ENCODE measurements around the gene HAGHL. TPM values are rescaled to one million over a fixed set of nuclear protein-coding genes. Genes with fewer than 3 reads are reported as not detected.

HAGHL gene, protein sequence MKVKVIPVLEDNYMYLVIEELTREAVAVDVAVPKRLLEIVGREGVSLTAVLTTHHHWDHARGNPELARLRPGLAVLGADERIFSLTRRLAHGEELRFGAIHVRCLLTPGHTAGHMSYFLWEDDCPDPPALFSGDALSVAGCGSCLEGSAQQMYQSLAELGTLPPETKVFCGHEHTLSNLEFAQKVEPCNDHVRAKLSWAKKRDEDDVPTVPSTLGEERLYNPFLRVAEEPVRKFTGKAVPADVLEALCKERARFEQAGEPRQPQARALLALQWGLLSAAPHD
- total RNA-seq = 28.6 and 44.1 TPM in 2 replicates

DNA sequence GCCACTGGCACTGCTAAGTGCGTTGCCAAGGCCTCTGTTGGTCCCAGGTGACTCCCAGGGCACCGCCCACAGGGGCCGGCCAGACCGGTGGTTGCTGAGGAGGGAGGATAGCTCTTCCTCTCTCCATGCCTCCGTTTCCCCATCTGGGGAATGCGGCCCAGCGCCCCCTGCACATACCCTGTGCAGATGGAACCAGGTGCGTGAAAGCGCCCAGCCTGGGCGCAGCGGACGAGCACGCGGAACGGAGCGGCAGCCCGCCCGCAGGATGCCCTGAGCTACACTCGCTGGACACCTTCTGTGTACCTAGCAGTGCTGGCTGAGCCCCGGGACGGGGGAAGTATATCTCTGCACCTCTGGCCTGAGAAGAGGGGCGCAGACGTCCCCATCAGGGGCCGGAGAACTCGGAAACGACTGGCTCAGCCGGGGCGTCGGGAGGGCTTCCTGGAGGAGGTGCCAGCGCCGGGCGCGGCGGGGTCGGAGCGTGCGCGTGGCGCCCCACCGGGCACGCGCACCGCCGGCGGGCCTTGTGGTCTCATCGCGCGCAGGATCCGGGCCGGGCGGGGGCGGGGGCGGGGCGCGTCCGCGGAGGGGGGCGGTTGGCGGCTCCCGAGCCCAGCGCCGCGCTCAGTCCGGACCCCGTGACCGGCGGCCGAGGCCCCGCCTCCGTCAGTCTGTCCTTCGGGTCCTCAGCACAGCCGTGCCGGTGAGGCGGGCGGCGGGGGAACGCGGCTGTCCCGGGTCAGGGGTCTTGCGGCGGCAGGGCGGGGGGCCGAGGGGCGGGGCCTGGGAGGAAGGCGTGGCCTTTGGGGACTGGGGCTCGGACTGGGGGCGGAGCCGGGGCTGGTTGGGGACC lies at the start of gene HAGHL, which contains the start of gene CCDC78:
Gene HAGHL, plus strand, starts transcription at position 669 of the 853 bp plus-strand sequence. CDS start 404 bp downstream, outside the sequence.
Gene CCDC78, minus strand, starts transcription at position 6 of the 853 bp plus-strand sequence. CDS start 76 bp downstream, outside the sequence.

DNA sequence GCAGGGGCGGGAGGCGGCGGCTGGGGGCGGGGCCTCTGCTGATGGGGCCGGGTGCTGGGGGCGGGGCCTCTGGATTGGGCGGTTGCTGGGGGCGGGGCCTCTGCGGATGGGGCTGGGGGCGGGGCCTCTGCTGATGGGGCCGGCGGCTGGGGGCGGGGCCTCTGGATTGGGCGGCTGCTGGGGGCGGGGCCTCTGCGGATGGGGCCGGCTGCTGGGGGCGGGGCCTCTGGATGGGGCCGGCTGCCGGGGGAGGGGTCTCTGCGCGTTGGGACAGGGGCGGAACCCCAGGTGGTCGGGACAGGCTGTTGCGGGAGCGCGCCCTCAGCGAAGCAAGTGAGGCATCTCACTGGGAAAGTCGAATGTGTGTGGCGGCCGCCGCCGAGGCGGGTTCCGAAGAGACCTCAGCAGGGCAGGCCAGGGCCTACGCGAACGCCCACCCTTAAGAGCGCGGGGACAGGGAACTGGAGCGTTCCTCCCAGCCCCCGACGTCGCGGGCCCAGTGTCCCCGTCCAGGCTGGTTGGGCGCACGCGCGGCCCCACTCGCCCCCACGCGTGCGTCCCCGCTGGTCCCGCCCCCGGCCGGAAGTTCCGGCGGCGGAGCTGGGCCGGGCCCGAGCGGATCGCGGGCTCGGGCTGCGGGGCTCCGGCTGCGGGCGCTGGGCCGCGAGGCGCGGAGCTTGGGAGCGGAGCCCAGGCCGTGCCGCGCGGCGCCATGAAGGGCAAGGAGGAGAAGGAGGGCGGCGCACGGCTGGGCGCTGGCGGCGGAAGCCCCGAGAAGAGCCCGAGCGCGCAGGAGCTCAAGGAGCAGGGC lies 46.9 kb upstream of the HAGHL start, which contains the start of gene STUB1:
Gene STUB1, plus strand, starts transcription at position 597 of the 811 bp plus-strand sequence. Its CDS starts 116 bp downstream, at position 713.

GRCh38 chr16:684071-684794 lies 42.7 kb upstream of the HAGHL start, which contains the start of gene JMJD8:
TSS of gene JMJD8 (minus strand) at chr16:684334. CDS start at chr16:684319, 15 bp downstream.

DNA sequence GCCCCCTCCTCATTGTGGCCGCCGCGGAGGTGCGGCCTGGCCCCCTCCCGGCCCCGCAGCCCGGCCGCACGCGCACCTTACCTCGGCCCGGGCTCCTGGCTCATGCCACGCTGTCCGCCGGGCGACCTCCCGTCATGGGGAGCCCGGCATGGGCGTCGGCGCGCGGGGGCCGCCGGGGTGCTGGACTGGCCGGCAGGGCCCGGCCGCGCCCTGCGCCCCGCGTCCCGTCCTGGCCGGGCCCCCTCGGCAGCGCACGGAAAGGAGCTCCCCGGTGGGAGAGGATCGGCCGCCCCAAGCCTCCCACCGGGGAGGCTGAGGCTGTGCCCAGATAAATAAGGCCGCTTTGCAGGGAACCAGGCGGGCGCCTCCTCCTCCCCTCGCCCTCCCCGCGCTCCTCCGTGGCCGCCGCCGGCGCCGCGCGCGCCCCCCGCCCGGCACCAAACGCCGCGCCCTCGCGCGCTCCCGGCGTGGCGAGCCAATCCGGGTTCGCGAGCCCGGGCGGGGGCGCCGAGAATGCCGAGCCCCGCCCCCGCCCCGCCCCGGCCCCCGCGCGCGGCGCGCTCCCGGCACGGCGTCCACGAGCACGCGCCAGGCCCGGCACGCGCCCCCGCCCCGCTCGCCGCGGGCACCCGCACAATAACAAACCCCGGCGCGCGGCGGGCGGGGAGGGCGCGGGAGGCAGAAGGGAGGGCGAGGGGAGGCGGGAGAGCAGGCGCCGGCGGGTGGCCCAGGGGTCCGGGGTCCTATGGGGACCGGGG lies 21.3 kb upstream of the HAGHL start, which contains the start of gene FBXL16:
Gene FBXL16, minus strand, starts transcription at position 371 of the 758 bp plus-strand sequence. CDS start 8,396 bp downstream, outside the sequence.

DNA sequence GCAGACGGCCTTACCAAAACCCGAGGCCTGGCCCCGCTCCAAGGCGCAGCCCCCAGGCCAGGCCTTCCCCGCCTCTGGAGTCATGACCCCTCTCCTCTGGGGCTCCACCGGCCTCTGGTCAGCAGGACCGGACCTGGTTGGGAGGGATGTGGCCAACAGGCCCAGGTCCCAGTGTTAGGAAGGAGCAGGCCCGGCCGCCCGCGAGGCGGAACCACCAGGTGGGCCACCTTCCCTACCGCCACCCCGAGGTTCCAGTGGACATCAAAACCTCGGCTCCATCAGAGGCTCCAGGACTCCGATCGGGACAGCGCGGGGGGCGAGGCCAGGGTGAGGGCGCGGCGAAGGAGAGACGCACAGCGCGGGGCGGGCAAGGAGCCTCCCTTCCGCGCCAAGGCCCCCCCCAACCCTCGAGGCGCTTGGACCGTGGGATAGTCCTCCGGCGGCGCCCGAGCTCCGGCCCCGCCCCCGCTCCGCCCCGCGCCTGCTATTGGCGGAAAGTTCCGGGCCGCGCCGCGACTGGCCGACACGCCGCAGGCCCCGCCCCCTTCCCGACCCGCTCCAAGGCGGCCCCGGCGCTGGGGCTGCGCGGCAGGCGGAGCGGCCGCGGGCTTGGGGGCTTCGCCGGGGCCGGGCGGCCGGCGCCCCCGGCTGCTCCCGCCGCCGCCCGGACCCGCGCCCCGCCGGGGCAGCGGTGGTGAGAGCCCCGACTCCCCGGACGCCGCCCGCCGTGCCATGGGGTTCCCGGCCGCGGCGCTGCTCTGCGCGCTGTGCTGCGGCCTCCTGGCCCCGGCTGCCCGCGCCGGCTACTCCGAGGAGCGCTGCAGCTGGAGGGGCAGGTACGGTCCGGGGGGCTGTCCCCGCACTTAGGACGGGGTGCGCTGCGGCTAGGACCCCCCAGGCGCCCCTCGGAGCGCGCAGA lies 12.1 kb upstream of the HAGHL start, which contains the start of gene METRN:
Gene METRN, plus strand, starts transcription at position 561 of the 919 bp plus-strand sequence. Its CDS starts 172 bp downstream, at position 733.

DNA sequence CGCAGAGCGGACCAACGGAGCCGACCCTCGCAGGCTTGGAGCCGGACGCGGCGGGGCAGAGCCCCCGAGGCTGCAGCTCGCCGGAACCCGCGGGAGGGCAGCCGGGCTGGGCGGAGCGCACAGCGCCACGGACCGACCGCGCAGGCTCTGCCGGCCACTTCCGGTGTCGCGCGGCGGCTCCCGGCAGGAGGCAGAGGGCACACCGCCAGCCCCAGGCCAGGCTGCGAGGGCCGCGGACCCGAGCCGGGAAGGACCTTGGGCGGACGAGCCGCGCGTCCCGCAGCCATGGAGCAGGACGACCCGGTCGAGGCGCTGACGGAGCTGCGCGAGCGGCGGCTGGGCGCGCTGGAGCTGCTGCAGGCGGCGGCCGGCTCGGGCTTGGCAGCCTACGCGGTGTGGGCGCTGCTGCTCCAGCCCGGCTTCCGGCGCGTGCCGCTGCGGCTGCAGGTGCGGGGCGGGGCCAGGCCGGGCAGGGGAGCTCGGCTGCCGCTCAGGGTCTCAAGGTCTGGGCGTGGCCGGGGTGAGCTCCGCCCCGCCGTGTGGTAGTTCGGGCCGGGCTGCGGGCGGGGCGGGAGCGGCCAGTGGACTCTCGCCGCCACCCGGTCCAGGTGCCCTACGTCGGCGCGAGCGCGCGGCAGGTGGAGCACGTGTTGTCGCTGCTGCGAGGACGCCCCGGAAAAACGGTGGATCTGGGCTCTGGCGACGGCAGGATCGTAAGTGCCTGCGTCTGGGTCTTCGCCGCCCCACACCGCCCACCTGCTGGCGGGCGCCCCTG lies 5.7 kb upstream of the HAGHL start, which contains the start of gene ANTKMT:
Gene ANTKMT, plus strand, starts transcription at position 157 of the 775 bp plus-strand sequence. Its CDS starts 129 bp downstream, at position 286.

DNA sequence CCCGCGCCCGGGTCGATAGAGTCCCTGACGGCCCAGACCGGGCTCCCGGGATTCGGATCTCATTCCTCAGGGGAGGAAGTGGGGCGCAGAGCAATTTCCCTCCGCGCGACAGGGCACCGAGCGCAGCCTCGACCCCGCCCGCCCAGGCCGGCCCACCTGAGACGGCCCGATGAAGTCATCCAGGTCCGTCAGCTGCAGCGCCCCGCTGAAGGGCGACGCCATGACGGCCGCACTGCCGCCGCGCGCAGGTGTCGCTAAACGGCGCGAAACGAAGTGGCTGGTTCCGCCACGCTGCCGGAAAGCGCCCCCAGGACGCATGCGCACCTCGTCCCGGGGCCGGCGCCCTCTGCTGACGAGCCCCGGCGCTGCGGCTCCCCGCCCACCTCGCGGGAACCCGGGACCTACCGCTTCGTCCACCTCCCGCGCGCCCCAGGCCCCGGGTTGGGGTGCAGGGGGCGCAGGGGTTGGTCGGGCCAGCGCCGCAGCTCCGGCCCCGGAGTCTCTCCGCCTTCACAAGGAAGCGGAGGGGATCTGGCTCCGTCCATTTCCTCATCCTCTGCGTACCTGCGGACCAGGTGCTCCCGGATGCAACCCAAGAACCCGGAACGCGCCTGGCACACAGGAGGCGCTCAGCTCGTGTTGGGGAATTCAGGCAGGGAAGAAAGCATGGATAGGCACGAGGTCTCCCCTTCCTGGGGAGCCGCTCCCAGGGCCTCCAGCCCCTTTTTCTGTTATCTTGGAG lies 14.0 kb downstream of the HAGHL start, which contains the start of gene CIAO3:
Gene CIAO3, minus strand, starts transcription at position 234 of the 742 bp plus-strand sequence. Its CDS starts 12 bp downstream, at position 222.

DNA sequence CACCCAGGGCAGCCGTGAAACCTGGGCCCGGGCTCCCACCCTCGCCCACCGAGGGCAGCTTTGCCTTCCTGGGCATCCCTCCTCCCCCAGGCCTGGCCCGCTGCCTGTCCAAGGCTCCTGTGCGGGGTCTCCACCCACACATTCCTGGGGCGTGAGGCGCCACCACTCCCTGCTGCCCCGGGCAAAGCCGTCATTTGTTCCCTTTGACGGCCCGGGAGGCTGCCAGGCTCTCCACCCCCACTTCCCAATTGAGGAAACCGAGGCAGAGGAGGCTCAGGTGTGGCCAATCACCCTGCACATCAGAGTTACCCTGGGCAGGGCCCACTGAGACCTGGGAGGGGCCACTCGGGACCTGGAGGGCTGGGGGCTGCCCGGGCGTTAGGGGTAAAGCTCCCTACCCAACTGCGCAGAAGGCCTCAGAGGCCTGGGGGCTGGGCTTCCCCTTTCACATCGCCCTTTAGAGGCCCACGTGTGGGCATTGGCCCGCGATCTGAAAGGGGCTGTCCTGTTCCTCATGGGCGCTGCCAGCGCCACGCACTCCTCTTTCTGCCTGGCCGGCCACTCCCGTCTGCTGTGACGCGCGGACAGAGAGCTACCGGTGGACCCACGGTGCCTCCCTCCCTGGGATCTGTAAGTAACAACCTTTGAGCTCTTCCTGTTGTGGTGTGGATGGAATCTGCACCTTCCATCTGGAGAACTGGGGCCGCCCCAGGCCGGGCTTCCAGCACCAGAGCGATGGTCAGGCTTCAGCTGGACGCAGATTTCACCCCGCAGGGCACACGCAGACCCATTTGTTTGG lies 33.8 kb downstream of the HAGHL start, which contains the start of gene MSLN:
Gene MSLN, plus strand, starts transcription at position 190 of the 799 bp plus-strand sequence. CDS start 1,947 bp downstream, outside the sequence.

Other genes with a start within 250 kb of the HAGHL start
- gene CAPN15, start 199.4 kb upstream of the HAGHL start, total RNA-seq = 48.8 and 50.6 TPM in 2 replicates
- gene PRR35, start 166.7 kb upstream of the HAGHL start, total RNA-seq = not detected in 2 replicates
- under 0.01 TPM in 1 of 2 replicates, not detected in the other for gene NHLRC4, start 160.1 kb upstream of the HAGHL start, total RNA-seq
- 24.6 and 27.7 TPM in 2 replicates for gene PIGQ, start 157.1 kb upstream of the HAGHL start, total RNA-seq
- gene RAB40C, start 137.0 kb upstream of the HAGHL start, total RNA-seq = 15.7 and 19.2 TPM in 2 replicates
- gene WFIKKN1, start 96.1 kb upstream of the HAGHL start, total RNA-seq = 0.21 and 0.24 TPM in 2 replicates
- 86.1 and 148 TPM in 2 replicates for gene METTL26, start 90.8 kb upstream of the HAGHL start, total RNA-seq
- gene MCRIP2, start 85.3 kb upstream of the HAGHL start, total RNA-seq = 55.4 and 57.3 TPM in 2 replicates
- gene WDR90, start 77.7 kb upstream of the HAGHL start, total RNA-seq = 8.7 and 10.7 TPM in 2 replicates
- gene RHOT2, start 59.0 kb upstream of the HAGHL start, total RNA-seq = 46.5 and 56.1 TPM in 2 replicates
- 7.0 and 19.2 TPM in 2 replicates for gene RHBDL1, start 51.4 kb upstream of the HAGHL start, total RNA-seq
- gene STUB1, start 46.7 kb upstream of the HAGHL start, total RNA-seq = 145 and 166 TPM in 2 replicates
- 24.8 and 27.5 TPM in 2 replicates for gene JMJD8, start 42.8 kb upstream of the HAGHL start, total RNA-seq
- gene WDR24, start 36.7 kb upstream of the HAGHL start, total RNA-seq = 3.1 and 3.8 TPM in 2 replicates
- gene FBXL16, start 21.3 kb upstream of the HAGHL start, total RNA-seq = 0.21 and 0.72 TPM in 2 replicates
- 191 and 218 TPM in 2 replicates for gene METRN, start 12.0 kb upstream of the HAGHL start, total RNA-seq
- 34.0 and 42.0 TPM in 2 replicates for gene ANTKMT, start 6.0 kb upstream of the HAGHL start, total RNA-seq
- gene CCDC78, start 663 bp upstream of the HAGHL start, total RNA-seq = 0.85 and 2.2 TPM in 2 replicates
- 37.1 and 46.3 TPM in 2 replicates for gene CIAO3, start 13.9 kb downstream of the HAGHL start, total RNA-seq
- gene MSLN, start 33.6 kb downstream of the HAGHL start, total RNA-seq = 9.0 and 15.4 TPM in 2 replicates
- gene RPUSD1, start 61.3 kb downstream of the HAGHL start, total RNA-seq = 31.3 and 38.1 TPM in 2 replicates
- 2.8 and 8.4 TPM in 2 replicates for gene CHTF18, start 61.5 kb downstream of the HAGHL start, total RNA-seq
- not detected in 2 replicates for gene GNG13, start 73.6 kb downstream of the HAGHL start, total RNA-seq
- gene LMF1, start 243.9 kb downstream of the HAGHL start, total RNA-seq = 5.1 and 10.0 TPM in 2 replicates

All from tracheal epithelial cell (primary cell).